Ammon's horn (tissue), 1 donor: ENCODE data around the gene DPYD.

Experiments
- DNase-seq: peaks from one replicate; pipeline ENCODE4 v3.0.0-alpha.2; 2016; ENCODE audit warnings: low spot score

DPYD gene

DNA sequence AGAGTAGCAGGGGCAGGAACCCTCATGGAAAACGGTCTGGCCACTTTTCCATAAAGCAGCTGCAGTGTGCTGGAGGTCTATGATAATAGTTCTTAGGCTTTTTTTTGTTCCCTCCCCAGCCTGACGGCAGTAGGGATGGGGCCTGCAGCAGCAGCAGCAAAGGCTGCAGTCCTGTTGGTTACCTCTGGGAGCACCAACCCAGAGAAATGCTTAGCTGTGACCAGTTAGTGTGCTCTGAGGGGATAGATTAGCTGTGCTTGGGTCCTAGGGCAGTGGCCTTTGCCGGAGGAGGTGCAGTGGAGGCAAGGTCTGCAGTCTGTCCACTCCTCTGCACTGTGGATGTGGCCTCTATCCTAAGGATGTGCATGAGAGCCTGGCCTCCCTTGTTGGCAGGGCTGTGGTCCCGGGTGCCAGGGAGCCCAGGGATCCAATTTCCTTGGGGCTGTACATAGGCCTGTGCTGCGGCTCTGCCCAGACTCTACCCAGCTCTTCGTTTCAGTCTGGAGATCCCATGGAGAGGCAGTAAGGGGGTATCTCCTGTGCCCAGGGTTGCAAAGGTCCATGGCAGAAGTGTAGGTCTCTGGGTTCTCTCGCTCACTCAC lies 876.6 kb downstream of the DPYD start:
- no peak for DNase-seq

GRCh38 chr1:97042551-97042950 lies 878.3 kb downstream of the DPYD start:
- no peak for DNase-seq

GRCh38 chr1:97041026-97041425 lies 879.8 kb downstream of the DPYD start:
- no peak for DNase-seq

DNA sequence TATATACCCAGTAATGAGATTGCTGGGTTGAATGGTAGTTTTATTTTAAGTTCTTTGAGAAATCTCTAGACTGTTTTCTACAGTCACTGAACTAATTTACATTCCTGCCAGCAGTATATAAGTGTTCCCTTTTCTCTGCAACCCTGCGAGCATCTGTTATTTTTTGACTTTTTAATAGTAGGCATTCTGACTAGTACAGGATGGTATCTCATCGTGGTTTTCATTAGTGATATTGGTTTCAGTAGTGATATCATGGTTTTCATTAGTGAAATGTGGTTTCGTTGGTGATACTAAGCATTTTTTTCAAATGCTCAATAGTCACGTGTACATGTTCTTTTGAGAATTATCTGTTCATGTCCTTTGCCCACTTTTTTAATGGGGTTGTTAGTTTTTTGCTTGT lies 882.4 kb downstream of the DPYD start:
- DNase-seq: no peak

- DNase-seq: no peak
These were observed 886.2 kb downstream of the DPYD start for GRCh38 chr1:97034651-97035050.

DNA sequence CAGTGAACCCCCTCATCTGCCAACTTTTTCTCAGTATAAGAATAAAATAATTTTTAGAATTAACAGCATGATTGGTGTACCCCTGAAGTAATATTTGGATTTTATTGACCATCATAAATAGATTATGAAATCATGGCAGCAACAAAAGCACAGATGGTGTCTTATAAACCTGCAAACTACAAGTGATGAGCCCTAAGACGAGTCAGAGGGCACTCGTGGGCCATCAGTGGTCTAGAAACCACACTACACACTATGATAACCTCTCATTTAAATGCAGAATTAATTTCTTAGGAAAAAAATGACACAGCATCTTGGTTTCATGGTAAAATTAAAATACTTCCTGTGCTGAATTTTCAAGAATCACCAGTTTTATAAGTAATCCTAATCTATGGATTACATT lies 886.9 kb downstream of the DPYD start:
- no peak for DNase-seq
